IPS DF 19.7 (cell line): ENCODE results near the gene SENP1.

Experiments used
- DNase-seq: peaks from one replicate; pipeline ENCODE4 v3.0.0-alpha.2; 2013; ENCODE audit warnings: low read depth, low spot score

Gene SENP1

GRCh38 chr12:48000878-48001504, 104.9 kb downstream of the SENP1 start:
- DNase-seq: peak; percentile 40

GRCh38 chr12:47999816-48000215, 106.1 kb downstream of the SENP1 start:
- no peak for DNase-seq

GRCh38 chr12:47997321-47997720, 108.6 kb downstream of the SENP1 start:
- DNase-seq: no peak

- DNase-seq: no peak
Measured at GRCh38 chr12:47995981-47996401, 109.9 kb downstream of the SENP1 start.

GRCh38 chr12:47993491-47993890, 112.4 kb downstream of the SENP1 start:
- no peak for DNase-seq
